ENCODE measurements around the gene SLC7A6OS. TPM values are rescaled to one million over a fixed set of nuclear protein-coding genes. Genes with fewer than 3 reads are reported as not detected.

SLC7A6OS gene
- total and polyA plus RNA-seq, 2 experiments from 2014 or later = 8.5 to 15.8 TPM

DNA sequence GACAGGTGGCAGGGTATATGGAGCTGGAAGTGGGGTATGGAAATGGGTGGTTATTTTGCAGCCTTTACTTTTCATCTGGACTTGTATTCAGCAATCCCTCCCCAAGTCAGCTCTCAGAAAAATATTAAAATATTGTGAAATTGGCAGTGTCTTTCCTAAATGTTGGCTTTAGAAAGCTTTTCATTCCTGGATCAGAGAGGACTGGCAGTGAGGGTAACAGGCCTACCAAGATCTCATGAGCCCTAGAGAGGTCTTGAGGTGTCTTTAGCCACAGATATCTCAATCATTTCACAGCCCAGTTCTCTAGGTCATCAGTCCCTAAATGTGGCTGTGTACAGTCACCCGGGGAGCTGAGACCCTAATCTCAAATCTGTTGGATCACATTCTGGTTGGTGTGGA, 22.5 kb downstream of the SLC7A6OS start:
- Histone ChIP-seq H3K9me3 (ENCODE audit: low read depth) (no peaks in the 10 kb centered on the region), H3K27me3 (replicated peaks; ENCODE audit: insufficient read depth) (no peaks in the 10 kb centered on the region), H3K36me3 (ENCODE audit: low read depth) (peaks cover 14% of the 10 kb centered on the region), H3K79me2 (ENCODE audit: insufficient read depth) (peaks cover 90% of the 10 kb centered on the region), H3K9ac (no peak overlapping the region), H3K9me2 (ENCODE audit: insufficient read depth) (no peaks in the 10 kb centered on the region), H3K27ac (peak overlapping the region; percentile 87), H3K4me2 (ENCODE audit: unreplicated experiment) (no peak overlapping the region), H3K4me3 (no peak overlapping the region), H3K4me1 (ENCODE audit: insufficient read depth) (peaks cover 44% of the 10 kb centered on the region), H4K20me1 (ENCODE audit: insufficient read depth) (0 out of 2 replicates have a peak, but pooled peaks cover 3% of the 10 kb centered on the region), H3F3A (ENCODE audit: insufficient read depth) (peaks cover 37% of the 10 kb centered on the region), H2AFZ (no peak overlapping the region)
- TF ChIP-seq EZH2 (IDR thresholded peaks at IDR 0.05; ENCODE audit: insufficient read depth, poor library complexity, severe bottlenecking) = no peak
- in situ Hi-C loops (cut with MboI) = no loop called here
- DNase-seq = no peak
- 58 to 62% methylated on average over 1 of the region's 1 CpG for WGBS, 2 experiments (ENCODE audit: low coverage in 1 of 2, low lambda C conversion rate in 2 of 2, missing lambda C conversion rate in 2 of 2)

DNA sequence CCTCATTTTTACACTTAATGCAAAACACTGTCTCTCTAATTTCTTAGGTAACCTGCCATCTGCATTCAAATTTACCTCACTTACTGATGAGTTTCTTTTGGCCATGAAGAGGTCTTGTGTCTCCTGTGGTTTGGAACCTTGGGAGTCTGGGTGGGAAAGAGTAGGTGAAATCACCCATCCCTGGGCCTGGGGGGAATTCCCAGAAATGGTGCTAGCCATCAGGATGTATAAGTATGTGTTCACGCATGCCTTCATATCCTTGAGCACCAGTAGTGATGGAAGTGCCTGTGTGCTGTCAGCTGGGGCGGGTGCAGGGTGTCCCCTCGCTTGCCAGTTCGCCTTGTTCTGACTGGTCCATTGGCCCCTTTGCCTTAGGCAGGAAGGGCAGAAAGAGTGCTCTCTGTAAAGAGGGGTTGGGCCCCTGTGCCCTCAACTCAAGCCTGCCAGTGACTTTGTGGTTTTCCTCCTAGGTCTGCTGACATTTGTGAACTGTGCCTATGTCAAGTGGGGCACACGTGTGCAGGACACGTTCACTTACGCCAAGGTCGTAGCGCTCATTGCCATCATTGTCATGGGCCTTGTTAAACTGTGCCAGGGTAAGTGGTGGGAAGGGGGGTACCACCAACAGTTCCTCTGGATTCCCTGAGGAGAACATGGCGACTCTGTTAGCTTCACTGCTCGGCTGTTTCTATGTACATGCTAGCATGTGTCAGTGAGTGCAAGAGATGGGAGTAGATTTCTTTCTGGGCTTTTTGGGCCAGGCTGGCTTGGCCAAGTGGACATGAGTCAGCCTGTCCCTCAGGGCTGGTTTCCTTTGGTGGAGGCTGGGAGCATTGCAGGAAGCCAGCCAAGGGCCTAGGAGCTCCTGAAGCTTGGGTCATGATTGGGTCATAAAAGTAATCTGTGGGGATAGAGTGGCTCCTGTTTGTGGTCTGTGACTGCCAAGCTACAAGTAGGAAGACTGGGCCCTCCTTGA, 23.2 kb downstream of the SLC7A6OS start:
- no peak overlapping the region for H3K4me3 ChIP-seq
- WGBS, 2 experiments (ENCODE audit: low coverage in 1 of 2, low lambda C conversion rate in 2 of 2, missing lambda C conversion rate in 2 of 2) = 70 to 72% methylated on average over 11 of the region's 11 CpGs
- H3K79me2 ChIP-seq (ENCODE audit: insufficient read depth) = peaks cover 90% of the 10 kb centered on the region
- no peaks in the 10 kb centered on the region for H3K9me3 ChIP-seq (ENCODE audit: low read depth)
- H4K20me1 ChIP-seq (ENCODE audit: insufficient read depth) = 0 out of 2 replicates have a peak, but pooled peaks cover 3% of the 10 kb centered on the region
- TF ChIP-seq EZH2phosphoT487 (IDR thresholded peaks at IDR 0.05; ENCODE audit: insufficient read depth, low read depth) = no peak
- TF ChIP-seq EZH2 (IDR thresholded peaks at IDR 0.05; ENCODE audit: insufficient read depth, poor library complexity, severe bottlenecking) = no peak
- H3K27ac ChIP-seq = peak overlapping the region; percentile 87
- no peaks in the 10 kb centered on the region for H3K27me3 ChIP-seq (replicated peaks; ENCODE audit: insufficient read depth)
- H3K9ac ChIP-seq = peak overlapping the region; percentile 59
- H3K36me3 ChIP-seq (ENCODE audit: low read depth) = peaks cover 20% of the 10 kb centered on the region
- no peak overlapping the region for H2AFZ ChIP-seq
- H3K4me1 ChIP-seq (ENCODE audit: insufficient read depth) = peaks cover 44% of the 10 kb centered on the region
- DNase-seq = peak; percentile 98
- peaks cover 37% of the 10 kb centered on the region for H3F3A ChIP-seq (ENCODE audit: insufficient read depth)
- in situ Hi-C loops (cut with MboI) = no loop called here
- H3K4me2 ChIP-seq (ENCODE audit: unreplicated experiment) = peak overlapping the region; percentile 55
- H3K9me2 ChIP-seq (ENCODE audit: insufficient read depth) = no peaks in the 10 kb centered on the region

DNA sequence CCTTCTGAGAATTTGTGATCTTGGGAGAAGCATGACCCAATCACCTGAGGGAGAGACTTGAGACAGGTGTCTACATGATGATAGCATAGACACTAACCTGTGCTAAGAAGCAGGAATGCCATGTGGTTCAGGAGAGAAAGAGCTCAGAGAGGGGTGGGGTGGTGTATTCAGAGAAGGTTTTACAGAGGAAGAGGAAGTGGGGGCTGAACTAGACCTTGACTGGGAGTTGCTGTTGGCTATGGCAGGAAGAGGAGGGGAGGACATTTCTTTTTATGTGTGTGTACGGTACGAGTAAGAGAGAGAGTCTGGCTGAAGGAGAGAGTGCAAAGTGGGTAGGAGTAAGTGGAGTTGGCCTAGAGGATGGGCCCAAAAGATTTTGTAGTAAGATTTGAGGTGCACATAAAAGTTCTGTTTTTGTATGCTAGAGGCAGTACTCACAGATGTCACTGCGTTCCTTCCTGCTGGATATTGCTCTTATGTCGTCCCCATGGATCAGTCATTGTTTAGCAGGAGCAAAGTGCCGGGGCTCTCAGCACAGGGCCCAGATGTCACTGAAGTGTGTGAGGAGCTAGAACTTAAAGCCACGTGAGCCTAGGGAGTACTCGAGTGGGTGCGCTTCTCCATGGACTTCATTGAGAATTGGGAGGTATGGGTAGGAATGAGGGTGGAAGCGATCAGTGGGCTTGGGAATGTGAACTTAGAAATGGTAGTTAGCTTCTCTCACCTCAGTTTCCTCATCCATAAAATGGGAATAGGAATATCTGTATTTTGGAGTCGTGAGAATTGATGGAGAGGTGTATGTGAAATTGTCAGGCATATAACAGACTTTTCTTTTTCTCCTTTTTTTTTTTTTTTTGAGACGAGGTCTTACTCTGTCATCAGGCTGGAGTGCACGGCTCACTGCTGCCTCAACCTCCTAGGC, 24.3 kb downstream of the SLC7A6OS start:
- Histone ChIP-seq H3K9me2 (ENCODE audit: insufficient read depth) (no peaks in the 10 kb centered on the region), H3K4me3 (no peak overlapping the region), H3K4me1 (ENCODE audit: insufficient read depth) (peaks cover 44% of the 10 kb centered on the region), H3K27me3 (replicated peaks; ENCODE audit: insufficient read depth) (no peaks in the 10 kb centered on the region), H3F3A (ENCODE audit: insufficient read depth) (peaks cover 37% of the 10 kb centered on the region), H3K36me3 (ENCODE audit: low read depth) (peaks cover 21% of the 10 kb centered on the region), H3K9me3 (ENCODE audit: low read depth) (no peaks in the 10 kb centered on the region), H3K4me2 (ENCODE audit: unreplicated experiment) (no peak overlapping the region), H3K79me2 (ENCODE audit: insufficient read depth) (peaks cover 90% of the 10 kb centered on the region), H3K27ac (no peak overlapping the region; the same call in 1 of the 2 replicates), H4K20me1 (ENCODE audit: insufficient read depth) (0 out of 2 replicates have a peak, but pooled peaks cover 3% of the 10 kb centered on the region), H2AFZ (no peak overlapping the region), H3K9ac (no peak overlapping the region)
- no peak for DNase-seq
- no peak for TF ChIP-seq EZH2 (IDR thresholded peaks at IDR 0.05; ENCODE audit: insufficient read depth, poor library complexity, severe bottlenecking)
- no peak for TF ChIP-seq EZH2phosphoT487 (IDR thresholded peaks at IDR 0.05; ENCODE audit: insufficient read depth, low read depth)
- in situ Hi-C loops (cut with MboI) = no loop called here
- 97 to 98% methylated on average over 12 of the region's 12 CpGs for WGBS, 2 experiments (ENCODE audit: low coverage in 1 of 2, low lambda C conversion rate in 2 of 2, missing lambda C conversion rate in 2 of 2)

DNA sequence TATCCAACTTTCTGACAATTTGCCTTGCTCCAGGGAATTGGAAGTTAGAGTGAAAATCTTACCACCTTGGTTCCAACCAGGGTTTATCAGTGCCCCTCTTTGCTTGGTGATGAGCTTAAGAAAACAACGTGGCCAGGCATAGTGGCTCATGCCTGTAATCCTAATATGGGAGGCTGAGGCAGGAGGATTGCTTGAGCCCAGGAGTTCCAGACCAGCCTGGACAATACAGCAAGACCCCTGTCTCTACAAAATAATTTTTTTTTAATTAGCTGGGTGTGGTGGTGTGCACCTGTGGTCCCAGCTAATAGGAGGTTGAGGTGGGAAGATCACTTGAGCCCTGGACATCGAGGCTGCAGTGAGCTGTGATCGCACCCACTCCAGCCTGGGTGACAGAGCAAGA, 25.1 kb downstream of the SLC7A6OS start:
- TF ChIP-seq EZH2phosphoT487 (IDR thresholded peaks at IDR 0.05; ENCODE audit: insufficient read depth, low read depth) = no peak
- TF ChIP-seq EZH2 (IDR thresholded peaks at IDR 0.05; ENCODE audit: insufficient read depth, poor library complexity, severe bottlenecking) = no peak
- Histone ChIP-seq H3K36me3 (ENCODE audit: low read depth) (peaks cover 15% of the 10 kb centered on the region), H3K4me2 (ENCODE audit: unreplicated experiment) (no peak overlapping the region), H3K4me3 (no peak overlapping the region), H3K9ac (no peak overlapping the region), H3K9me3 (ENCODE audit: low read depth) (no peaks in the 10 kb centered on the region), H3K79me2 (ENCODE audit: insufficient read depth) (peaks cover 90% of the 10 kb centered on the region), H3K9me2 (ENCODE audit: insufficient read depth) (no peaks in the 10 kb centered on the region), H3K4me1 (ENCODE audit: insufficient read depth) (peaks cover 38% of the 10 kb centered on the region), H4K20me1 (ENCODE audit: insufficient read depth) (0 out of 2 replicates have a peak, but pooled peaks cover 3% of the 10 kb centered on the region), H2AFZ (no peak overlapping the region), H3F3A (ENCODE audit: insufficient read depth) (peaks cover 37% of the 10 kb centered on the region), H3K27me3 (replicated peaks; ENCODE audit: insufficient read depth) (no peaks in the 10 kb centered on the region), H3K27ac (no peak overlapping the region)
- DNase-seq = no peak
- WGBS, 2 experiments (ENCODE audit: low coverage in 1 of 2, low lambda C conversion rate in 2 of 2, missing lambda C conversion rate in 2 of 2) = 96 to 99% methylated on average over 3 of the region's 3 CpGs
- in situ Hi-C loops (cut with MboI) = no loop called here
